Upper lobe of left lung (tissue), 4 donors: ENCODE results near the gene ALKBH4.
"Not testable (repeated sequence)": the region's sequence is repeated elsewhere in the genome, so short reads cannot be mapped to it uniquely, and the experiment has no call there.

Source experiments
- CTCF ChIP-seq, 6 experiments: fragments of 450-650 bp in 4 of 6; fragments of 200-600 bp in 2 of 6; sonication (generic) in 2 of 6; IDR thresholded peaks; one replicate each; pipeline ENCODE4 v1.5.1; 2016 to 2019; ENCODE audit warnings: antibody characterized with exemption in 6 of 6
- EP300 ChIP-seq, 4 donors: sonication (generic); formaldehyde crosslinking; IDR thresholded peaks; one replicate each; pipeline ENCODE4 v1.5.1; 2017; ENCODE audit warnings: antibody characterized with exemption in 4 of 4, control low read depth in 2 of 4
- POLR2AphosphoS5 ChIP-seq, 2 donors: sonication (generic); formaldehyde crosslinking; IDR thresholded peaks; one replicate each; pipeline ENCODE4 v1.5.1; 2017; ENCODE audit warnings: antibody characterized with exemption in 2 of 2

GRCh38 chr7:102505298-102506185 is 40.9 kb upstream of the ALKBH4 start:
- not testable (repeated sequence) for TF ChIP-seq CTCF, POLR2AphosphoS5, EP300 (IDR thresholded peaks at IDR 0.05)
